Mucosa of stomach (tissue), 1 donor: Measurements from ENCODE around the gene KAZN.

ENCODE experiments used
- H3K27me3 ChIP-seq: one replicate; pipeline ENCODE4 v1.7.0; 2013; ENCODE audit warnings: mild to moderate bottlenecking, low read length; ENCODE audit not compliant: control insufficient read depth, insufficient read depth
- H3K36me3 ChIP-seq: one replicate; pipeline ENCODE4 v1.7.0; 2013; ENCODE audit warnings: low read length; ENCODE audit not compliant: control insufficient read depth, insufficient read depth
- H3K4me1 ChIP-seq: one replicate; pipeline ENCODE4 v1.7.0; 2013; ENCODE audit warnings: mild to moderate bottlenecking, low read length; ENCODE audit not compliant: control insufficient read depth, insufficient read depth
- H3K4me3 ChIP-seq: one replicate; pipeline ENCODE4 v1.7.0; 2013; ENCODE audit warnings: low read length
- H3K9ac ChIP-seq: one replicate; pipeline ENCODE4 v1.7.0; 2013; ENCODE audit warnings: mild to moderate bottlenecking, low read length, moderate library complexity
- H3K9me3 ChIP-seq: one replicate; pipeline ENCODE4 v1.7.0; 2013; ENCODE audit warnings: mild to moderate bottlenecking, low read length, moderate library complexity; ENCODE audit not compliant: control insufficient read depth
- donor health status: Pancreatic carcinoma.

KAZN gene

GRCh38 chr1:14974361-14974760 lies 375.9 kb downstream of the KAZN start:
- Histone ChIP-seq H3K4me3 (no peak overlapping the region), H3K4me1 (peaks cover 7% of the 10 kb centered on the region), H3K27me3 (no peaks in the 10 kb centered on the region), H3K9me3 (no peaks in the 10 kb centered on the region), H3K9ac (no peak overlapping the region), H3K36me3 (no peaks in the 10 kb centered on the region)

DNA sequence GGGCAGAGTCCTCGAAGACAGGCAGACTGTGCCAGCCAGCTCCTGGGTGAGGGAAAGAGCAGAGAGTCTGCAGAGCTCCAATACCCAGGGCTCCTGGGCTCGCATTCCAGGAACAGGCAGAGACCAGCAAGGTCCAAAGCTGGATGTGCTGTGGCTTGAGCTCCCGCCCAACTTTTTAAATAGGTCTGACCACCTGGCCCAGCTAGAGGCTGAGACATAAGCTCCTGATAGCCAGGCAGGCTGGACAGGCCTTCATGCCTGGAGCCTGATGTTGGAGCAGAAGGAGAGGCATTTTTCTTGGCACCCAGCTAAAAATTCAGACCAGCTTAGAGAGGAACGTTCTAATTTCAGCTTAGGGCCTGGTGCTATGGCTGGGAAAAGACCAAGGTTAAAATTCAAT lies 376.6 kb downstream of the KAZN start:
- no peaks in the 10 kb centered on the region for H3K27me3 ChIP-seq
- no peaks in the 10 kb centered on the region for H3K36me3 ChIP-seq
- H3K9ac ChIP-seq: no peak overlapping the region
- H3K4me3 ChIP-seq: no peak overlapping the region
- no peaks in the 10 kb centered on the region for H3K9me3 ChIP-seq
- peaks cover 7% of the 10 kb centered on the region for H3K4me1 ChIP-seq

DNA sequence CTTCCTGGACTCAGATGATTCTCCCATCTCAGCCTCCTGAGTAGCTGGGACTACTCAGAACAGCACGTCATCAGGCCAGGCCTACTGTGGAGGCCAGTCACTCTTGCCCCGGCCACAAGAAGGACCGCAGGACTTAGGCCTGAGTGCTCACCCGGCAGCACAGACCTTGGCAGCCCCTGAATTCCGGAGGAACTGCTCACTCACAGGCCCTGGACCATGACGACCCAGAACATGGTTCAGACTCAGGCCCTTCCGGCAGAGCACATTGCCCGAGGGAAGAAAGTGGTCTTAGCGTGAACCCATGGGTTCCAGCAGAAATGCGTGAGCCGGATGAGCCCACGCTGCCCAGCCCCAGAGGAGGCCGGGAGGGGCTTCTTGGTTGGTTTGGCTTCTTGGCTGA lies 377.8 kb downstream of the KAZN start:
- H3K9me3 ChIP-seq: no peaks in the 10 kb centered on the region
- H3K4me3 ChIP-seq: no peak overlapping the region
- H3K36me3 ChIP-seq: no peaks in the 10 kb centered on the region
- no peaks in the 10 kb centered on the region for H3K4me1 ChIP-seq
- H3K9ac ChIP-seq: no peak overlapping the region
- no peaks in the 10 kb centered on the region for H3K27me3 ChIP-seq

GRCh38 chr1:14977338-14977931 lies 378.9 kb downstream of the KAZN start:
- no peaks in the 10 kb centered on the region for H3K9me3 ChIP-seq
- no peaks in the 10 kb centered on the region for H3K4me1 ChIP-seq
- no peak overlapping the region for H3K9ac ChIP-seq
- no peaks in the 10 kb centered on the region for H3K27me3 ChIP-seq
- no peaks in the 10 kb centered on the region for H3K36me3 ChIP-seq
- no peak overlapping the region for H3K4me3 ChIP-seq

DNA sequence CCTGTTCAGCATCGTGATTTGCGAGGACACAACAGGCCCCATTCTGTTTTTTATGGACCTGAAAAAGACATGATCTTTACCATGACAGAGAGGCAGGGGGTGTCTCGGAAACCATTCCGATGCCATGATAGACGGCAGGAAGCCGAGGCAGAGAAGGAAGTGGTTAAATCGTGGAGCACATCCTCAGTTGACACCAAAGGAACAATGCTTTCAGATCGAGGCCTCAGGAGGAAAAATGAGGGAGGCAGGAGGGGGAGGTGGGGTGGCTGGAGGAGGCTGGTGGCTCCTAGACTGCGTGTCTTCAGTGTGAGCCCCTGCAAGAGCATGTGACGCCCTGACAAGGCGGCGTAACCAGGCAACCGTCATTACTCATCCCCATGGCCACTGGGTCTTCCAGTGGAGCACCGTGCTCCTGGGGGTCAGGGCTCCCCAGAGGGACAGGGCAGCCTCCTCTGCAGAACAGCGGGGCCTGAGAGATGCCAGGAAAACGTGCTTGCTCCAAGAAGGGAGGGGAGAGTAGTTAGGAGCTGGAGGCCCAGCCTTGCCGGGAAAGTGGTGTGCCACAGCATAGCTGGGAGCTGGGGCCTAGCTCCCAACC lies 382.2 kb downstream of the KAZN start:
- Histone ChIP-seq H3K4me1 (no peaks in the 10 kb centered on the region), H3K27me3 (no peaks in the 10 kb centered on the region), H3K36me3 (no peaks in the 10 kb centered on the region), H3K9me3 (no peaks in the 10 kb centered on the region), H3K9ac (no peak overlapping the region), H3K4me3 (no peak overlapping the region)

DNA sequence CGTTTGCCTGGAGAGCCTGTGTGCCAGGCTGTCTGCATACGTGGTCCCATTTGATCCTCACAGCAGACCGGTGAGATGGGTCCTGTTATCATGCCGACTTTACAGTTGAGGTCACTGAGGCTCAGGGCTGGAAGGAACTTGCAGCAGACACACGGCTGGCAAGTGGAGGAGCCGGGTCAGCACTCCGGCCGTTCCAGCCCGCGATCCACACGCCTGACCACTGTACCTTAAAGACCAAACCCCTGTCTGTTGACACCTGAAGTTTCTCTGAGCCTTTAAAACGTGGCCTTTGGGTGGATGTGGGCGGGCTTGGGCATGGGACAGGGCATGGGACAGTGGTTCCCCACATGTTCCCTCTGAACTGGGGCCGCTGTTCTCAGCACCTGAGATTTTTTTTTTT lies 383.5 kb downstream of the KAZN start:
- H3K4me3 ChIP-seq: no peak overlapping the region
- no peaks in the 10 kb centered on the region for H3K36me3 ChIP-seq
- no peaks in the 10 kb centered on the region for H3K27me3 ChIP-seq
- H3K9me3 ChIP-seq: no peaks in the 10 kb centered on the region
- no peaks in the 10 kb centered on the region for H3K4me1 ChIP-seq
- no peak overlapping the region for H3K9ac ChIP-seq

- Histone ChIP-seq H3K9ac (no peak overlapping the region), H3K9me3 (no peaks in the 10 kb centered on the region), H3K4me1 (no peaks in the 10 kb centered on the region), H3K27me3 (no peaks in the 10 kb centered on the region), H3K36me3 (no peaks in the 10 kb centered on the region), H3K4me3 (no peak overlapping the region)
Observed at GRCh38 chr1:14983277-14983676, 384.8 kb downstream of the KAZN start.

- no peaks in the 10 kb centered on the region for H3K9me3 ChIP-seq
- H3K4me1 ChIP-seq: peaks cover 4% of the 10 kb centered on the region
- H3K4me3 ChIP-seq: no peak overlapping the region
- no peak overlapping the region for H3K9ac ChIP-seq
- no peaks in the 10 kb centered on the region for H3K27me3 ChIP-seq
- H3K36me3 ChIP-seq: no peaks in the 10 kb centered on the region
Observed at GRCh38 chr1:14986168-14986567, 387.7 kb downstream of the KAZN start.

DNA sequence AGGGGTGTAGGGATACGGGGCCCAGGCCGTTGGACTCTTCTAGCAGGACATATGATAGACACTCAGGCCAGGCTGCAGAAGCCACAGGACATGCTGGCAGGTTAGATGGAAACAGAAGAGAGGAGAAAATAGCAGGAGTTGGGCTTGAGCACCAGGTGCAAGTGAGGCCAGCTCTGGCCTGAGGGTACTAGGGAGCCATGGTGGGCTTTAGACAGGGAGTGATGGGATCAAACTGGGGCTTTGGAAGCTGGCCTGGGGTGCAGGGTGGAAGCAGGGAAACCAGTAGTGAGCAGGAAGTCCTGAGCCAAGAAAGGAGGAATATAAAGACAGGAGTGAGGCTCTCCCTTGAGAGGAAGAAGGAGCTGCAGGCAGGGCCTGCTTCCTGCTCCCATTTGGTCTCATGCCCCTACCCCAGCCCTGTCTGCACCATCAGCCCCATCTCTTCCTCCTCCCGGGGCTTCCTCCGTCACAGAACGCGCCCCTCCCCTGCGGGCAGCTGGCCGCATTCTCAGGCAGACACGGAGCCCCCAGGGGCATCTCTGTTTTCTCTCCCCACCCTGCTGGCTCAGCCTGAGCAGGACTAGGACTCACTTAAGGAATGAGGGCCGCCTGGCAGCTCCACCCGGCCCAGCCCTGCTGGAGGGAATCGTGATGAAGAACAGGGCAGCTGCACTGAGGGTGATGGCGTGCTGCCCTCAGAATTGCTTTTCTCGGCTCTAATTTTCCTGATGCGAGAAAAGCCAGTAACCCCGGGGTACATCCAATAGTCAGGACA lies 389.5 kb downstream of the KAZN start:
- Histone ChIP-seq H3K9ac (no peak overlapping the region), H3K4me3 (no peak overlapping the region), H3K4me1 (peaks cover 4% of the 10 kb centered on the region), H3K27me3 (no peaks in the 10 kb centered on the region), H3K9me3 (no peaks in the 10 kb centered on the region), H3K36me3 (no peaks in the 10 kb centered on the region)

DNA sequence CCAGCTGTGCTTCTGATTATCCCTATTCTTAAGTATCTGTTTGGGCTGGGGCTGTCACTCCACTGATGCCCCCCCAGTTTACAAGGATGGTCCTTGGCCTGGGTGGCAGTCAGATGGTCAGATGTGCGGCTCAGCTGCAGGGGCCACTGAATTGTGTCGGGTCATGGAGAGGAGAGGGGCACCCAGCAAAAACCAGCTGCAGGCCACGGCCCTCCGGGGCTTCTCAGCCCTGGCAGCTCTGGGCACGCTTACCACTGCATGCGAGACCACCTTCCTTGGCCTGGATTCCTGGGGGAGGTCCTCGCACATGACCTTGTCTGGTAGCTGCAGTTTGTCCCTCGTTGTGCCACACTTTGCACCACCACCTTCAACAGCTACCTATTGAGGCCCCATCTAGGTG lies 390.2 kb downstream of the KAZN start:
- H3K4me3 ChIP-seq: no peak overlapping the region
- no peaks in the 10 kb centered on the region for H3K27me3 ChIP-seq
- H3K4me1 ChIP-seq: peaks cover 4% of the 10 kb centered on the region
- H3K9me3 ChIP-seq: no peaks in the 10 kb centered on the region
- H3K9ac ChIP-seq: no peak overlapping the region
- H3K36me3 ChIP-seq: no peaks in the 10 kb centered on the region

DNA sequence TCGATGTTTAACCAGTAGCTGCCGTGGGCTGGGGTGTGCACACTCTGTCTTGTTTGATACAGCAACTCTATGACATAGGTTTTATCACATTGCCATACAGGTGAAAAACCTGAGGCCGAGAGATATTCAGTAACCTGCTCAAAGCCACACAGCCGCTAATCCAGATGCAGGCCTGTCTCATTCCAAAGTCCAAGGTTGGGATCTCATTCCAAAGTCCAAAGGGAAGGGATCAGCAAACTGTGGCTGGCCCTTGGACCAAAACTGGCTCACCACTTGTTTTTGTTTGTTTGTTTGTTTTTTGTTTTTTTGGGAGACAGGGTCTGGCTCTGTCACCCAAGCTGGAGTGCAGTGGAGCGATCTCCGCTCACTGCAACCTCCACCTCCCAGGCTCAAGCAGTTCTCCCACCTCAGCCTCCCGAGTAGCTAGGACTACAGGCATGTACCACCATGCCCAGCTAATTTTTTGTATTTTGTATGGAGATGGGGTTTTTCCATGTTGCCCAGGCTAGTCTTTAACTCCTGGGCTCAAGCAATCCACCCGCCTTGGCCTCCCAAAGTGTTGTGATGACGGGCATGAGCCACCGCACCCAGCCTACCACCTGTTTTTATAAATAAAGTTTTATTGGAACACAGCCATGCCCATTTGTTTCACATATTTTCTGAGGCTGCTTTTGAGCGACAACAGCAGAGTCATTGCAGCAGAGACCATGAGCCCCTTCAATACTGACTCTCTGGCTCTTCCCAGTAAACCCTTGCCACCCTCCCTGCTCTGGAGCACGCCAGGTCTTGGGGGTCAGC lies 391.6 kb downstream of the KAZN start:
- H3K36me3 ChIP-seq: no peaks in the 10 kb centered on the region
- peaks cover 4% of the 10 kb centered on the region for H3K4me1 ChIP-seq

GRCh38 chr1:14993414-14993813 lies 394.9 kb downstream of the KAZN start:
- Histone ChIP-seq H3K9me3 (no peaks in the 10 kb centered on the region), H3K36me3 (no peaks in the 10 kb centered on the region), H3K4me1 (peaks cover 4% of the 10 kb centered on the region), H3K4me3 (no peak overlapping the region), H3K27me3 (no peaks in the 10 kb centered on the region), H3K9ac (no peak overlapping the region)

More for the DNA sequence above, 391.6 kb downstream of the KAZN start:
- Histone ChIP-seq H3K27me3 (no peaks in the 10 kb centered on the region), H3K9ac (no peak overlapping the region), H3K4me3 (no peak overlapping the region), H3K9me3 (no peaks in the 10 kb centered on the region)
